Activated CD4-positive, alpha-beta memory T cell treated with anti-CD3 and anti-CD28 coated beads, Interleukin-2, amount 10 ng/mL, durations not matched to agents 7 days and 5 days (primary cell): ENCODE results near the gene MATN4. TPM values are rescaled to one million over a fixed set of nuclear protein-coding genes. Genes with fewer than 3 reads are reported as not detected.

Experiments
- CTCF ChIA-PET: fragments of 350-600 bp; sonication (Branson Sonifier 250); formaldehyde crosslinking; loops from one replicate; lab custom pipeline; 2021; ENCODE audit warnings: antibody characterized with exemption, inconsistent platforms; lab: Charles Lee
- POLR2A ChIA-PET: fragments of 350-600 bp; sonication (Branson Sonifier 250); formaldehyde crosslinking; loops from one replicate; lab custom pipeline; 2021; ENCODE audit warnings: antibody characterized with exemption; lab: Charles Lee
- DNase-seq: peaks from one replicate; pipeline ENCODE4 v3.0.0-alpha.2; 2020
- H3K27ac Mint-ChIP-seq: one replicate; pipeline ENCODE4 v1.8.0; 2021; ENCODE audit warnings: mild to moderate bottlenecking, mixed read lengths
- H3K27me3 Mint-ChIP-seq: one replicate; pipeline ENCODE4 v1.8.0; 2021; ENCODE audit warnings: mixed read lengths
- H3K36me3 Mint-ChIP-seq: one replicate; pipeline ENCODE4 v1.8.0; 2021; ENCODE audit warnings: low read depth, mixed read lengths
- H3K4me1 Mint-ChIP-seq: one replicate; pipeline ENCODE4 v1.8.0; 2021; ENCODE audit warnings: mixed read lengths
- H3K4me3 Mint-ChIP-seq: one replicate; pipeline ENCODE4 v1.8.0; 2021; ENCODE audit warnings: mild to moderate bottlenecking, mixed read lengths
- H3K9me3 Mint-ChIP-seq: one replicate; pipeline ENCODE4 v1.8.0; 2021; ENCODE audit warnings: mixed read lengths
- total RNA-seq, 2 experiments: library from RNA; stranded (reverse); gene quantifications; one replicate each; pipeline ENCODE4 v1.2.3, GENCODE V29; 2021

Gene MATN4
- total RNA-seq, 2 experiments from 2014 or later, result 0.83 to 1.5 TPM

GRCh38 chr20:45307076-45307640 is 941 bp downstream of the MATN4 start:
- H3K4me1 Mint-ChIP-seq, result peaks cover 30% of the 10 kb centered on the region
- POLR2A ChIA-PET, result no interaction called here
- no peaks in the 10 kb centered on the region for H3K9me3 Mint-ChIP-seq
- no peak overlapping the region for H3K4me3 Mint-ChIP-seq
- H3K27me3 Mint-ChIP-seq, result peaks cover 22% of the 10 kb centered on the region
- H3K27ac Mint-ChIP-seq, result no peak overlapping the region
- CTCF ChIA-PET, result interaction anchor here (0.9 to 1.8 kb wide), 4 partner anchors 11 to 464 kb away, joined by 3 to 8 read pairs (median 3); no protein-coding TSS in a partner anchor
- DNase-seq, result no peak
- H3K36me3 Mint-ChIP-seq, result no peaks in the 10 kb centered on the region

GRCh38 chr20:45306431-45306982 is 1.6 kb downstream of the MATN4 start, which contains the start of gene RBPJL:
TSS of gene RBPJL (plus strand) at chr20:45306840. CDS start at chr20:45306923, 83 bp downstream.
- ChIA-PET CTCF (interaction anchor here (1.0 to 1.8 kb wide), 2 partner anchors 13 to 464 kb away, joined by 3 to 8 read pairs; no protein-coding TSS in a partner anchor), POLR2A (no interaction called here)
- Mint-ChIP-seq H3K9me3 (no peaks in the 10 kb centered on the region), H3K4me1 (peaks cover 34% of the 10 kb centered on the region), H3K27ac (no peak within 1 kb of the TSS), H3K27me3 (peaks cover 20% of the 10 kb centered on the region), H3K36me3 (no peaks in the 10 kb centered on the region), H3K4me3 (no peak within 1 kb of the TSS)
- DNase-seq, result peak; percentile 46

GRCh38 chr20:45305262-45305661 is 2.8 kb downstream of the MATN4 start:
- no peaks in the 10 kb centered on the region for H3K36me3 Mint-ChIP-seq
- H3K27me3 Mint-ChIP-seq, result peaks cover 17% of the 10 kb centered on the region
- H3K4me1 Mint-ChIP-seq, result peaks cover 37% of the 10 kb centered on the region
- H3K9me3 Mint-ChIP-seq, result no peaks in the 10 kb centered on the region
- DNase-seq, result no peak
- no peak overlapping the region for H3K4me3 Mint-ChIP-seq
- CTCF ChIA-PET, result interaction anchor here (0.6 to 6.5 kb wide), 6 partner anchors 8 to 170 kb away, joined by 3 to 95 read pairs (median 3); no protein-coding TSS in a partner anchor
- H3K27ac Mint-ChIP-seq, result no peak overlapping the region
- POLR2A ChIA-PET, result interaction anchor here (0.9 kb wide), 1 partner anchor 212 kb away, joined by 3 read pairs; no protein-coding TSS in a partner anchor

- Mint-ChIP-seq H3K4me1 (peaks cover 42% of the 10 kb centered on the region), H3K9me3 (no peaks in the 10 kb centered on the region), H3K27me3 (peaks cover 13% of the 10 kb centered on the region), H3K27ac (no peak overlapping the region), H3K36me3 (no peaks in the 10 kb centered on the region), H3K4me3 (no peak overlapping the region)
- no peak for DNase-seq
- ChIA-PET POLR2A (interaction anchor here (3.5 kb wide), 1 partner anchor 11 kb away, joined by 15 read pairs; no protein-coding TSS in a partner anchor), CTCF (interaction anchor here (0.9 to 6.5 kb wide), 8 partner anchors 8 to 165 kb away, joined by 3 to 95 read pairs (median 4); partner anchors contain the start of gene SYS1)
Measured at GRCh38 chr20:45304464-45304999, 3.6 kb downstream of the MATN4 start.

GRCh38 chr20:45303586-45304463 is 4.3 kb downstream of the MATN4 start:
- H3K4me3 Mint-ChIP-seq, result no peak overlapping the region
- H3K36me3 Mint-ChIP-seq, result no peaks in the 10 kb centered on the region
- peaks cover 13% of the 10 kb centered on the region for H3K27me3 Mint-ChIP-seq
- H3K9me3 Mint-ChIP-seq, result no peaks in the 10 kb centered on the region
- no peak for DNase-seq
- CTCF ChIA-PET, result interaction anchor here (1.0 to 6.5 kb wide), 9 partner anchors 9 to 467 kb away, joined by 3 to 95 read pairs (median 5); partner anchors contain the start of gene SYS1
- peak overlapping the region; percentile 12 for H3K27ac Mint-ChIP-seq
- peaks cover 44% of the 10 kb centered on the region for H3K4me1 Mint-ChIP-seq
- POLR2A ChIA-PET, result interaction anchor here (1.2 to 3.5 kb wide), 3 partner anchors 10 to 15 kb away, joined by 3 to 15 read pairs (median 8); no protein-coding TSS in a partner anchor

GRCh38 chr20:45301824-45302271 is 6.3 kb downstream of the MATN4 start:
- no peak overlapping the region for H3K4me3 Mint-ChIP-seq
- peaks cover 44% of the 10 kb centered on the region for H3K4me1 Mint-ChIP-seq
- H3K36me3 Mint-ChIP-seq, result no peaks in the 10 kb centered on the region
- no peaks in the 10 kb centered on the region for H3K9me3 Mint-ChIP-seq
- no peak for DNase-seq
- ChIA-PET POLR2A (interaction anchor here (1.8 to 3.5 kb wide), 2 partner anchors 8 to 17 kb away, joined by 8 to 15 read pairs; no protein-coding TSS in a partner anchor), CTCF (interaction anchor here (0.7 to 6.5 kb wide), 9 partner anchors 9 to 469 kb away, joined by 3 to 95 read pairs (median 5); no protein-coding TSS in a partner anchor)
- peak overlapping the region; percentile 74 for H3K27ac Mint-ChIP-seq
- peaks cover 8% of the 10 kb centered on the region for H3K27me3 Mint-ChIP-seq

GRCh38 chr20:45300961-45301360 is 7.1 kb downstream of the MATN4 start:
- Mint-ChIP-seq H3K4me3 (no peak overlapping the region), H3K27me3 (peaks cover 8% of the 10 kb centered on the region), H3K27ac (no peak overlapping the region), H3K4me1 (peaks cover 44% of the 10 kb centered on the region), H3K9me3 (no peaks in the 10 kb centered on the region), H3K36me3 (no peaks in the 10 kb centered on the region)
- CTCF ChIA-PET, result interaction anchor here (0.7 to 6.5 kb wide), 9 partner anchors 8 to 470 kb away, joined by 3 to 95 read pairs (median 4); no protein-coding TSS in a partner anchor
- peak; percentile 49 for DNase-seq
- POLR2A ChIA-PET, result interaction anchor here (0.5 kb wide), 2 partner anchors 708 to 1455 kb away, joined by 3 read pairs; no protein-coding TSS in a partner anchor

- ChIA-PET CTCF (interaction anchor here (1.6 to 6.5 kb wide), 2 partner anchors 7 to 136 kb away, joined by 5 to 95 read pairs; no protein-coding TSS in a partner anchor), POLR2A (no interaction called here)
- H3K27ac Mint-ChIP-seq, result no peak overlapping the region
- H3K9me3 Mint-ChIP-seq, result no peaks in the 10 kb centered on the region
- H3K4me3 Mint-ChIP-seq, result no peak overlapping the region
- H3K36me3 Mint-ChIP-seq, result peaks cover 2% of the 10 kb centered on the region
- peaks cover 6% of the 10 kb centered on the region for H3K27me3 Mint-ChIP-seq
- DNase-seq, result no peak
- H3K4me1 Mint-ChIP-seq, result peaks cover 42% of the 10 kb centered on the region
Measured at GRCh38 chr20:45299786-45300185, 8.3 kb downstream of the MATN4 start.

- DNase-seq, result no peak
- H3K27me3 Mint-ChIP-seq, result peaks cover 15% of the 10 kb centered on the region
- H3K9me3 Mint-ChIP-seq, result no peaks in the 10 kb centered on the region
- H3K36me3 Mint-ChIP-seq, result peaks cover 2% of the 10 kb centered on the region
- H3K4me1 Mint-ChIP-seq, result peaks cover 33% of the 10 kb centered on the region
- no peak overlapping the region for H3K4me3 Mint-ChIP-seq
- no peak overlapping the region for H3K27ac Mint-ChIP-seq
- ChIA-PET POLR2A (no interaction called here), CTCF (interaction anchor here (1.0 to 1.6 kb wide), 3 partner anchors 14 to 138 kb away, joined by 3 to 5 read pairs (median 4); no protein-coding TSS in a partner anchor)
Measured at GRCh38 chr20:45297786-45298497, 10.2 kb downstream of the MATN4 start.

GRCh38 chr20:45294659-45295058 is 13.4 kb downstream of the MATN4 start:
- DNase-seq, result no peak
- H3K4me1 Mint-ChIP-seq, result peaks cover 12% of the 10 kb centered on the region
- H3K4me3 Mint-ChIP-seq, result no peak overlapping the region
- no peak overlapping the region for H3K27ac Mint-ChIP-seq
- H3K36me3 Mint-ChIP-seq, result peaks cover 2% of the 10 kb centered on the region
- ChIA-PET POLR2A (interaction anchor here (0.5 to 2.3 kb wide), 4 partner anchors 8 to 450 kb away, joined by 3 to 15 read pairs (median 5); partner anchors contain the start of gene SYS1), CTCF (interaction anchor here (0.5 to 6.1 kb wide), 44 partner anchors 8 to 615 kb away, joined by 3 to 95 read pairs (median 5); partner anchors contain the start of genes MATN4, RBPJL, SLPI and SYS1)
- H3K9me3 Mint-ChIP-seq, result no peaks in the 10 kb centered on the region
- H3K27me3 Mint-ChIP-seq, result peaks cover 32% of the 10 kb centered on the region

- Mint-ChIP-seq H3K36me3 (peaks cover 2% of the 10 kb centered on the region), H3K27ac (no peak overlapping the region), H3K9me3 (no peaks in the 10 kb centered on the region), H3K4me1 (peaks cover 10% of the 10 kb centered on the region), H3K4me3 (peak overlapping the region; percentile 64), H3K27me3 (peaks cover 34% of the 10 kb centered on the region)
- CTCF ChIA-PET, result interaction anchor here (0.7 to 6.1 kb wide), 64 partner anchors 9 to 615 kb away, joined by 3 to 95 read pairs (median 4); partner anchors contain the start of genes MATN4, RBPJL, SLPI and SYS1
- no peak for DNase-seq
- POLR2A ChIA-PET, result interaction anchor here (0.8 to 2.3 kb wide), 7 partner anchors 9 to 640 kb away, joined by 3 to 15 read pairs (median 3); partner anchors contain the start of genes PCIF1 and SYS1
Measured at GRCh38 chr20:45294003-45294368, 14.1 kb downstream of the MATN4 start.
